C4-2B (cell line): Measurements from ENCODE around the gene ANKRD44.

ENCODE experiments used
- CTCF ChIP-seq: fragments of 450-650 bp; conservative IDR thresholded peaks from 2 replicates; pipeline ENCODE4 v1.5.1; 2017; ENCODE audit warnings: mild to moderate bottlenecking
- ZFX ChIP-seq: fragments of 450-650 bp; IDR thresholded peaks from 2 replicates; pipeline ENCODE4 v1.6.1; 2017

GRCh38 chr2:197121756-197122385 is 188.7 kb downstream of the ANKRD44 start:
- TF ChIP-seq CTCF (no peak), ZFX (no peak)
